NCI-H82 (cell line): ENCODE results near the gene LRCH2.
"Not testable (repeated sequence)": the region's sequence is repeated elsewhere in the genome, so short reads cannot be mapped to it uniquely, and the experiment has no call there.

ENCODE experiments used
- DNase-seq: peaks from one replicate; lab custom pipeline; 2025; lab: John Stamatoyannopoulos, UW

The LRCH2 gene, protein sequence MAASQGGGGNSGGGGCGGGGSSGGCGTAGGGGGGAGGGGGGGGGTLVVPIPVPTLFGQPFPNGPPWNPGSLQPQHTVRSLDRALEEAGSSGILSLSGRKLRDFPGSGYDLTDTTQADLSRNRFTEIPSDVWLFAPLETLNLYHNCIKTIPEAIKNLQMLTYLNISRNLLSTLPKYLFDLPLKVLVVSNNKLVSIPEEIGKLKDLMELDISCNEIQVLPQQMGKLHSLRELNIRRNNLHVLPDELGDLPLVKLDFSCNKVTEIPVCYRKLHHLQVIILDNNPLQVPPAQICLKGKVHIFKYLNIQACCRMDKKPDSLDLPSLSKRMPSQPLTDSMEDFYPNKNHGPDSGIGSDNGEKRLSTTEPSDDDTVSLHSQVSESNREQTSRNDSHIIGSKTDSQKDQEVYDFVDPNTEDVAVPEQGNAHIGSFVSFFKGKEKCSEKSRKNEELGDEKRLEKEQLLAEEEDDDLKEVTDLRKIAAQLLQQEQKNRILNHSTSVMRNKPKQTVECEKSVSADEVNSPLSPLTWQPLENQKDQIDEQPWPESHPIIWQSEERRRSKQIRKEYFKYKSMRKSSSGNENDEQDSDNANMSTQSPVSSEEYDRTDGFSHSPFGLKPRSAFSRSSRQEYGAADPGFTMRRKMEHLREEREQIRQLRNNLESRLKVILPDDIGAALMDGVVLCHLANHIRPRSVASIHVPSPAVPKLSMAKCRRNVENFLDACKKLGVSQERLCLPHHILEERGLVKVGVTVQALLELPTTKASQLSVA

DNA sequence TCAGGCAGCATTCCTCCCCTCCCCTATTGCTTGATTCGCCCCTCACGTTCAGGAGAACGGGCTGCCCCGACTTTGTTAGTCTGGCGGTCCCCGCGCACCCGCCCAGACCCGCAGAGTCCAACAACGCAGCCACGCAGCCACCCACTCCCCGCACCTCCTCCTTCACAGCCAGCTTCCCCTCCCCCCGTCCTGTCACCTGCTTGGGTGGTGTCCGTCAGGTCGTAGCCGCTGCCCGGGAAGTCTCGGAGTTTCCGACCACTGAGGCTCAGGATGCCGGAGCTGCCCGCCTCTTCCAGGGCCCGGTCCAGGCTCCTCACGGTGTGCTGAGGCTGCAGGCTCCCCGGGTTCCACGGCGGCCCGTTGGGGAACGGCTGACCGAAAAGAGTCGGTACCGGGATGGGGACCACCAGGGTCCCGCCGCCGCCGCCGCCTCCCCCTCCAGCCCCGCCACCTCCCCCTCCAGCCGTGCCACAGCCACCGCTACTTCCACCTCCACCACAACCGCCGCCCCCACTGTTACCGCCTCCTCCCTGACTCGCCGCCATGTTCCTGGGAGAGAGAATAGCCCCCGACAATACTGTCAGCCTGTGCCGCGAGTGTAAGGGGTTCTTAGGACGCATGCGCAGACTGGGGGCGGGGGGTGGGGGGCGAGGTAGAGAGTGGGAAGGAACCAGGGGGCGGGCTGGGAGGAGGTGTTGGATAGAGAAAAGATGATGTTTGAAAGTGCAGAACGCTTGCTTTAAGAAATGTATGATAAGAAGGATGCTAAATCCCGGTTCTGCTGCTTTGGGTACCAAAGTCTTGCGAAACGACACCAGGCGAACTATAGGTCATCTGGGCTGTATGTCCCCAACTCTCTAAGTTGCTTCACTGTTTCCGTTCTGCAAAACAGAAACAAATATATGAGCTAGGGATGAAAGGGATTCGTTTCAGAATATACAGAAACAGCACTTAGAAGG, at the start of gene LRCH2:
TSS of gene LRCH2 (minus strand) at position 600 of the 959 bp plus-strand sequence. CDS start at position 545, 55 bp downstream.
- DNase-seq = peak; percentile 72

- no peak for DNase-seq
Measured at GRCh38 chrX:115269051-115269683, 35.3 kb upstream of the LRCH2 start.

- DNase-seq = peak; percentile 37
Measured at GRCh38 chrX:115268421-115268820, 34.5 kb upstream of the LRCH2 start.

- peak; percentile 25 for DNase-seq
Measured at GRCh38 chrX:115266300-115266699, 32.4 kb upstream of the LRCH2 start.

DNA sequence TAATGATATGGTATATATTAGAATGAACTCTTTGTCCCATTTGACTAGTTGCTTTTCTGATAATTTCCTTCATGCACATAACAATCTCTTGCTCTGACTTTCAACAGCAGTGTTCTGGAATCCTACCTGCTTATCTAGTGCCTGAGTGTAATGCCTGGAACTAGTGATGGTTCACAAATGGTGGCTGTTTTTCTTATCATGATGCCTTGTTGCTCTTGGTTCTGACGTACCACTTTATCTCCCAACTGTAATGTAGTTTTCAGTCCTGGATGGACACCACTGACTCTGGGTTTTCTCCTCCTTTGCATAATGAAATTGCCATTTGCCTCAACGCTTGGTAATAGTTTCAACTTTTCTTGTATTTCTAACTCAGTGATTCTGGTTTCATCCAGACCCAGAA, 30.1 kb upstream of the LRCH2 start:
- DNase-seq = no peak

GRCh38 chrX:115261148-115261547, 27.3 kb upstream of the LRCH2 start:
- no peak for DNase-seq

DNA sequence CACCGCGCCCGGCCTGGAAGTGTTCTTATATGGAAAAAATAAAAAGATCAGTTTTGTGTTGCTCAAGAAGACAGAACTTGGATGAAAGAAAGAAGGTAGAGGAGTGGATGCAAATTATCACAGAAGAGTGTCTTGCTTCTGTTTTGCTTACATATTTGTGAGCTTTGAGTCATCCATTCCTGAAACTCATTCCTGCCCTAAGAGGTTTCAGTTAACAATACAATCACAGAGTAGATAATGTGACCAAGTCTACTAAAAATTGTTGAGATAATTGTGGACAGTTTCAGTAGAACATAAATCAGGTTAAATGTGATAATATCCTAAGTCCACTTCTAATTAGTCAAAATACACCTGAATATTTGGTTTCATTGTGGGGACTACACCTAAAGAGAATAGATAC, 26.4 kb upstream of the LRCH2 start:
- no peak for DNase-seq

DNA sequence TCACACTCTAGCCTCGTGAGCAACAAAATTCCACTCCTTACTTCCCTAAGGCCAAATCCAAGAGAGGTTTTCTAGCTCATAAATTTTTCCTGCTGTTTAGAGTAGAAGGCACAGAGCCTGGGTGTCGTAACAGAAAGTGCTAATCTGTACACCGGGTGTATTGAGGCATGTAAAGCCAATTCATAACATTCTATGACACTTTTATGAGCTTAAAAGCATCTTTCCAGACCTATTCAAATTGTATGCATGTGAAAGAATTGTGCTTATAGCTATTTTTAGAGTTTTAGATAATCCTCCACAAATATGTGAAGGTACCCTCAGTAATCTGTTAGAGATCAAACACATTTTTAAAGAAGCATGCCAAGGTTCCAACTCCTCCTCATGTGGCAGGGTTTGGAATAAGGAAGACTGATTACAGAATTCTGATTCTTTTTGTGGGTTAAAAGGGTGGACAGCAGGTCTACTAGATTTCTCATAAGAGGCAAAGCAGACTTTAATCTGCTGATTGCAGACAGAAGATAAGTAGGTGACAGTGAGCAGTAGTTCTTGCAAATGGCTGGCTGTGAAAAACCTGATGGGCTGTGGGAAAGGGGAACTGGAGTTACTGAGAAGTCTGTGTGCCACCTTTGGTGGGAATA, 25.5 kb upstream of the LRCH2 start:
- peak; percentile 13 for DNase-seq

DNA sequence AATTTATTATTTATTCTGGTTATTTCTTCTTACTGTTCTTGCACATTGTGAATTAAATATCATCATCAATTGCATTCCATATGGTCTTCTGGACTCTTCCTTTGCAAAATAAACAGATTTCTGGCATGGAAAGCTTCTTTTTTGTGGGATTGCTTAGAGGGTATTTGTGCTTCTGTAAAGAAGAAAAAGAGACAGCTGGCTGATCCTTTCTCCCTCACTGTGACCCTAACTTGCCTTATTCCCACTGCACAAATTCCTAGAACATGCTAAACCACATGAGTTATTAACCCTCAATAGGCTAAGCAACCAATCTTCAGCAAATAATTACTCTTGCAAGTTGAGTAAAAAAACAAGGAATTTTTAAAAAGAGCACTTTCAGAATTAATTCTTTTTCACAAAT, 23.8 kb upstream of the LRCH2 start:
- no peak for DNase-seq

GRCh38 chrX:115255003-115255402, 21.1 kb upstream of the LRCH2 start:
- DNase-seq = no peak

- DNase-seq = no peak
Measured at GRCh38 chrX:115251458-115252233, 17.8 kb upstream of the LRCH2 start.

- DNase-seq = no peak
Measured at GRCh38 chrX:115237056-115237455, 3.2 kb upstream of the LRCH2 start.

GRCh38 chrX:115236560-115236959, 2.7 kb upstream of the LRCH2 start:
- no peak for DNase-seq

DNA sequence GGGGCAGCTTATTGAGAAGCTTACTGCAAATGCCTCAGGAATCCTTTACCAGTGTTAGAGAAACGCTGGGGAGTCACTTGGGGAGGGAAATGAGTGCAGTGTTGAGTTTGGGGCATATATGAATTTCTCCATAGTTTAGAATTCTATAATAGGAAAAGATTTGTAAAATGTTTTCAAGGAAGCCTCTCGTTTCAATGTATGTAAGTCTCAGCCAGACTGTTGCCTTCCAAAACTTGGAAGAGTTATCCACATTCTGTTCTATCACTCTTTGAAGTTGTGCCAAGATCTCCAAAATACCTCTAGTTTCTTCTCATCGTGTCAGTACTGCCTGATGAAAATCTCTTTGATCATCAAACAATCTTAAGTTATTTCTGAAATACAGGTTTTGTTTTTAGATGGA, 565 bp upstream of the LRCH2 start:
- no peak for DNase-seq

DNA sequence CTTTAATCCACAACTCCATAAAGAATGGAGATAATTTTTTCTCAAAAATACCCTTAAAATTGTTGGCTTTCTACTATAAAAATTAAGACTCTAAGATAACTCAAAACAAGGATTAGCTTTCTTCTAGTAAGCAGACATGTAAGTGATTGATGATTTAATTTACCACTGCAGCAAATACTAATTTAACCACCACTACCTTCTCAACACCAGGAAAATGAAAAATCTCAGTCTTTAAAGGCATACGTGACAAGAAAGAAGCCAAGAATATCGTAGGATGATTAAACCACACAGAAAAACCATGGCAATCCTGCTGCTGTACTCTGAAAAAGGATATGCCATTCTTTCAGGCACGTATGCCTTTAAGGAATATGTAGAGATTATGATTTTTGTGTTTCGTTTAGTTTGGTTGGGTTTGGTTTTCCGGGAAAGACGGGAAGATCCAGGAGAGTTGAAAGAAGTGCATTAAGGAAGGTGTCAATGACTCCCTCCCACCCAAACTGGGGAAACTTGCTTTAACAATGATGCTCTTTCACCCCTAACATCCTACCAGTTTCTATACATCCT, 881 bp downstream of the LRCH2 start:
- DNase-seq = no peak

GRCh38 chrX:115229337-115230003, 4.4 kb downstream of the LRCH2 start:
- DNase-seq = no peak

GRCh38 chrX:115226929-115227328, 7.0 kb downstream of the LRCH2 start:
- peak; percentile 70 for DNase-seq

DNA sequence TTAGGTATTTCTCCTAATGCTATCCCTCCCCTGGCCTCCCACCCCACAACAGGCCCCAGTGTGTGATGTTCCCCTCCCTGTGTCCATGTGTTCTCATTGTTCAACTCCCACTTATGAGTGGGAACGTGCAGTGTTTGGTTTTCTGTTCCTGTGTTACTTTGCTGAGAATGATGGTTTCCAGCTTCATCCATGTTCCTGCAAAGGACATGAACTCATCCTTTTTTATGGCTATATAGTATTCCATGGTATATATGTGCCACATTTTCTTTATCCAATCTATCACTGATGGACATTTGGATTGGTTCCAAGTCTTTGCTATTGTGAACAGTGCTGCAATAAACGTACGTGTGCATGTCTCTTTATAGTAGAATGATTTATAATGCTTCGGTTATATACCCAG, 16.6 kb downstream of the LRCH2 start:
- DNase-seq = not testable (repeated sequence)

- no peak for DNase-seq
Measured at GRCh38 chrX:115214605-115215004, 19.3 kb downstream of the LRCH2 start.
